ENCODE measurements around the gene CCNT1.

DNA sequence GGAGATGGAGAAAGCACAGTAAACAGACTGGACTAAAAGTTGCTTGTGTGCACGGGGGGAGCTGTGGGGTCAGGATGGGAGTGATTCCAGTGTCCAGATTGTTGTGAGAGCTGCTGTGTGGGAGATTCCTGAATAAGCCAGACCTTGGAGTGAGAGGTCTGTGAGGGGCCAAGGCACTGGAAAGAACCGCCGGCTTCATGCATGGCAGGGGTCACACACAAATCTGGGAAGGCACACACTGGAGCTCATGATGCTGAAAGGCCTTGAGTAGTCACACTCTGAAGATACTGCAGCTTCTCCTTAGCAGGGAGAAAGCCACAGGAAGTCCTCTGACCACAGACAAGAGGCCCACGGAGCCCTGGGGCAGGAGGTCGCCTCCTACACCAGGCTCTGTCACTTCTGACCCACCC, 49.3 kb upstream of the CCNT1 start:
- TF ChIP-seq EZH2phosphoT487 (IDR thresholded peaks at IDR 0.05; ENCODE audit: borderline replicate concordance, low read length) (no peak), CTCF (IDR thresholded peaks at IDR 0.05; ENCODE audit: low read depth, low read length, poor library complexity, severe bottlenecking) (no peak)

Data from DOHH2 (cell line).